Dedifferentiated amniotic fluid mesenchymal stem cell (primary cell): ENCODE results near the gene TP63.

Source experiments
- DNase-seq: peaks from one replicate; pipeline ENCODE4 v3.0.0-alpha.2; 2016; ENCODE audit errors: extremely low spot score

TP63 gene

DNA sequence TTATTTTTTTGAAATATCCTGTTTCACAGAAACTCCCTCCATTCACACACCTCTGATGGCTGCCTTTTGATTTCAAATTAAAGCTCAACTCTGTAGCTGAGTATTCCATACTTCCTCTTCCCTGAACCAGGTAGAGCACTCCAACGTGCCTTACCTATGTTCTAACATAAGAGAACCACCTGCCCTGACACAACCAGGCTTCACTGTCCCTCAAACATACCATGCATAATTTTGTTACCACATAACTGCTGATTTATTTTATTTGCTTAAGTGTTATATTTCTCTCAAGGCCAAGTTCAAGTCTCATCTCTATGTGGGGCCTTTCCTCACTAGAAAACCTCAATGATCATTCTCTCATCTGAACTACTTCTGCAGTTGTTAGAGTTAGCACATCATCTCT lies 279.8 kb downstream of the TP63 start:
- DNase-seq: no peak

GRCh38 chr3:189914799-189915198 lies 283.6 kb downstream of the TP63 start:
- DNase-seq: peak; percentile 84

GRCh38 chr3:189921770-189922169 lies 290.6 kb downstream of the TP63 start:
- no peak for DNase-seq

GRCh38 chr3:189927975-189928895 lies 297.0 kb downstream of the TP63 start:
- no peak for DNase-seq

DNA sequence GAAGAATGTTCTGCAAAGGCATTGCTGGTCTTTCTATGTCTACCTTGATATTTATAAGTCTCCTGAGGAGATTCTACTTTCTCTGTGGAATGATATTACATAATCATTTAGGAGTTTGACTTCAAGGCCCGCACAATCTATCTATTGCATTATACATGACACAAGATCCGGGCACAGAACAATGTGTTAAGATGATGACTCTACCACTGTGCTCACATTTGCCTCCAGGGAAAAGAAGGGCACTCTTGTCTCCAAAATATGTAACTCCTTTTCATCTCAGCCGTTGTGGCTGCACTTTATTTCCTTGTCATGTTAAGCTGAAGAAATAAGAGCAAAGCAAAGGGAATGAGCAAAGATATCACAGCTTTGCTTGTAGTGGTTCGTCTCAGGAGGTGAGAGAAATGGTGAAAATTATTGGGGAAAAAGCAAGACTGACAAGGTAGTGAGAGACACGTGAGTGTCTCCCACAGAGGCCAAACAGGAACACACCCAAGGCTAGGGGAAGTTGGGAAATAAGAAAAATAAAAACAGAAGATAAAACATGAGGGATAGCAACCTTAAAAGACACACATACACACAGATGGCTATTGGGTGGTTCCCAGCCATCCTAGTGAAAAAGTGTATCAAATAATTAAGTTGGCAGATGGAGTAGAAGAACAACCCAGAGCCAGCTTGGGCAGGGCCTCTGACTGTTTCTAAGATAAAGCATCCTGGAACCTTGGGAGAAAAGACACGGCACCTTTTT lies 305.2 kb downstream of the TP63 start:
- DNase-seq: no peak

DNA sequence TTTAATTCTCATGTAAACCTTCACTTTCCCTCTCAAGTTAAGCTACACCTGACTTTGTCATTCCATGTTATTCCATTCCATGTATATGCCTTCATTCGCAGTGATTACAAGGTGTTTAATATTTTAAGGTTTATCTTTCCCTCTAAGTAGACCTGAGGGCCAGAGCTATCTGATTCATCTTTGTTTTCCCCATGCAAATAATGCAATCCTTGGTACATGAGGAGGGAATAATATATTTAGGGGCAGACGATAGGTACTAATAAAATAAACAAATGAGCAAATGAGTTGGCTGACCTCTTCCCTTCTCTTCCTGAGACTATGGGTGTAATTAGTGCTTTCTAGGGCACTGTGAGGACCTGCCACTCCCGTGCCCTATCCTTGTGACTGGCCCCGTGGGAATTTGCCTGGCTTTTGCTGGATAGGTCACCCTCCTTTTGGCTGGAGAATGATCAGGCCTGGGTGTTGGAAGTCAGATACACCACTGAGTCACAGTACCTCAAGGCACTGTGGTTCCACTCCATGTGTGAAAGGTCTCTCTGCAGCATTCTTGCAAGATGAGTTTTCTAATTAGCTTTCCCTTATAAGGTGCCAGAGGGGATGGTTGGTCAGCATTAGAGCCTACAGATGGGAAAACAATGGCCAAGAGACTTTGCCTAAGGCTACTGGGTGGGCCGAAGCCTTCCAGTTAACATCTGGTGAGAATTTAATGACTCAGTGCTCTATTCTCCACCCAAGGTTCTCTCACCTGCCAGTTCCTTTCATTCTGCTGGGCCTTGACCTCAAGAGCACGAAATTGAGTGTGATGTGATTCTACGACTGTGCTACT lies 306.3 kb downstream of the TP63 start:
- DNase-seq: peak; percentile 82

GRCh38 chr3:189941125-189941524 lies 309.9 kb downstream of the TP63 start:
- DNase-seq: no peak

- DNase-seq: no peak
These were observed 310.5 kb downstream of the TP63 start for GRCh38 chr3:189941679-189942078.

GRCh38 chr3:189942948-189943347 lies 311.8 kb downstream of the TP63 start:
- DNase-seq: no peak

DNA sequence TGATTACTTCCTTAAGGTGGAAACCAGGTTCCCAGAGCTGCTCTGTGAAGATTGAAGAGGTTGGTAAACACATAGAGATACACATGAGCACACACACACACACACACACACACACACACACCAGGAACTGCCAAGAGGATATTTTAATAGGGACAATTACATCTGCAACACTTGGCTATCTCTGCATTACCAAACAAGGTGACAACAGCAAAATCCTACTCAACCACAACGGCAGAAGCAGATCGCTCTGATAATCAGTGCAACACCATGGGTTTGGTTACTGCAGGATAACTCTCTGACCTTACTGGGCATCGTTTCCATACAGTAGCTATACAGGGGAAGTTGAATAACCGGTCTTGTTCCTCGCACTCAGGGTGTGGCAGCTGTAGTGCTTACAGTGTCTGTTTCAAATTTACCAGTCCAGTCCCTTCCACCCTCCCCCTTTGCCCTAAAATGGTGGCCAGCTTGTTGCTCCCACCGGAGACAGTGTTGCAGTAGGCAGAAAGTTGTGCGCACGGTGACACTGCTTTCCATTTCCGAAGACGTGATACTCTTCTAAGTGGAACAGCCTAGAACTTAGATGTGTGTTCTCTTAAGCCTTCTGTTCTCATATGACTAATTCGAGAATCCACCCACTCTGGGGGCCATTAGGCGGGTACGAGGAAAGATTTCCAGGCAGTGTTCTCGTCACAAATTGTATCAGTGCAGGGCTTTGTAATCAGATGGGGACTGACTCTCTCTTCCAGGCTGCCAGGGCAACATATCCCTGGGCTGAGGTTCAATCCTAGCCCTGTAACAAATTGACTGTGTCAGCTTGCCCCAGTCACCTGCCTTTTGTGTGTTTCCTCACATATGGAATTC lies 313.3 kb downstream of the TP63 start:
- DNase-seq: no peak

DNA sequence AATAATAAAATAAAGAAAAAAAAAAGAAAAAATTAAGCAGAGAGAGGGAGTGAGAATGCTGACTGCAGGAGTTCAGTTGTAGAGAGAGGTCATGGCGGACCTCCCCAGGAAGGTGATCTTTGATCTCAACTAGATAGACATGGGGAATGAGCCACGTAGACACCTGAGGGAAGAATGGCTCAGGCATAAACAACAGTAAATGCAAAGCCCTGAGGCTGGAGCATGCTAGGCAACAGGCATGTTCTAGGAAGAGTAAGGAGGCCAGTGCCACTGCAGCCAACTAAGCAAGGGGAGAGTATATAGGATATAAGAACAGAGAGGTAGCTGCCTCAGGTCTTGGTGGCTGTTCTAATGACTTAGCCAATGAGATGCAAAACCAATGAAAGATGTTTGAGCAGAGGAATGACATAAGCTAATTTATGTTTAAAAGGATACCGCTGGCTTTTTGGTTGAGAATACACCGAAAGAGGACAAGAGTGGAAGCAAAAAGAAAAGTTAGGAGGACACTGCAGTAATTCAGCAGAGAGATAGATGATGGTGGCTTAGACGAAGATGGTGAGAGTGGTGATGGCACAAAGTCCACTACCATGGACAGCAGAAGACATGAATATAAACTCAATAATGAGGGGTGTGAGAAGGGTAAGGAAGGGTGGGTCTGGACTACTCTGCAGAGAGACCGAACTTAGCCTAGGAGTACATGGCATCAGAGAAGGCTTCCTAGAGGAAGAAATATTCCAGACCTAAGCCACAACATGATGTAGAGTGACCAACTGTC lies 314.9 kb downstream of the TP63 start:
- DNase-seq: no peak
